ENCODE data around the gene TAGLN.

Gene TAGLN

DNA sequence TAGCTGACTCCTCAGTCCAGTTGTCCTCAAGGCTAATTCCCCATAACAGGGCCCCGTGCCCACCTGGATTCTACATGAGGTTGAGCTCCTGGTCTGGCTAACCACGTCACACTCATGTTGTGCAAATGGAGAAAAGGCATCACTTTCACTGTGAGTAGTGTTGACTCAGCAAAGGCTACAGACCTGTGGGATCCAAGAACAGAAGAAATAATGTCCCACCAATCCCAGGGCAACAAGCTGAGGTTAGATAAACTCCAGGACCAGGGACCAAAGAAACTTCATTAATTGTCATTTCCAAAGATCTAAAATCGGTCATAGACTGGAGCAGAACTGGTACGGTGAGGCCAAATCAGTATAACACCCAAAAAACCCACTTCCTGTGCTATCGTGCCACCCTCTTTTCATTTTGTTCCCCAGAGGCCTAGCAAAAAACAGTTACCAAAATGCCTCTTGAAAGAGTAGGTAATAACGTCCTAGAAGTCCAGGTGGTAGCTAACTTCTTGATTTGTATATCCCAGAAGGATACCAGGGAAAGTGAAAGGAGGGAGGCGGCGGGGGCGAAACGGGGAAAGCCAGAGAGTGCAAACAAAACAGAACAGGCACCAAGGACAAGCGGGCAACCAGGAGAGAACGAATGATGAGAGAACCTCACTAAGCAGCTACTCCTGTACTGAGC is 31.3 kb downstream of the TAGLN start:
- DNase-seq (ENCODE audit: low read depth, low spot score), result no peak

- DNase-seq (ENCODE audit: low read depth, low spot score), result no peak
Measured at GRCh38 chr11:117230999-117231841, 32.0 kb downstream of the TAGLN start.

- DNase-seq (ENCODE audit: low read depth, low spot score), result no peak
Measured at GRCh38 chr11:117231842-117232091, 32.6 kb downstream of the TAGLN start, which contains the start of gene PCSK7. PCSK7 (minus strand) TSS chr11:117232073; CDS start chr11:117229844, 2,229 bp downstream.

DNA sequence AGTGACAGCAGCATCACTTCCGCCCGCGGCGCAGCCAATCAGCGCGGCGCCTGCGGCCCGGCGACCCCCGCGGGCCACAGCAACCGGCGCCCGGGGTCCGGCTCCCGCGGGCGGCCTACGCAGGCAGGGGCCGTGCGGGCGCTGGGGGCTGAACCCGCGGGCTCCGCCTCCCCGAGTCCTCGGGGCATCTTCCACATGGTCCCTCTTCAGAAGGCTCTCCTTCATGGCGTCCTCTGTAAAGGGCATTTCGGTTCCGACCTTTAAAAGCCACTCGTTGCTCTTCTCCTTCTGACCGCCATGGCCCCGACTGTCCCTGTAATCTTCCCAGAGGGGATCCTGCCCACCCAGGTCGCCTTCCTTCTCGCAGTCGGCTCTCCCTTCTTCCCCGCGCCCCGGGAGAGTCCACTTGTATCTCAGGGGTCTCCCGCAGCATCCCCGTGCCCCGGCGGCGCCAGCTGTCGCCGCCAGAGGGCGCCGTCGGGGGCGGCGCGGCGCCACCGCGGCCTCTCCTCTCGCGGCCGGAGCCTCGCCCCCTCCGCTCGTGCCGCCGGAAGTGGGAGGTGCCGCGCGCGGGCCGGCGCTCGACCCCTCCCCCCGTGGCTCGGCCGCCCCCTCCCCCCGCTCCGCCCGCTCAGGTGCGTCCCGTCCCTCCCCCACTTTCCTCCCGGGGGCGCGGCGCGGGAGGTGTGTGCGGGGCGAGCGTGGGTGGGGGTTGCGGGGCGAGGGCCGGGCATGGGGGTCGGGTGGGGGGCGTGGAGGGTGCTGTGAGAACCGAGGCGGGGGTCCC is 33.1 kb downstream of the TAGLN start, which contains the start of gene RNF214:
Gene RNF214 (plus strand): TSS at position 580 of the 787 bp plus-strand sequence. CDS start 1,602 bp downstream, outside the sequence.
- peak; percentile 94 for DNase-seq (ENCODE audit: low read depth, low spot score)

- DNase-seq (ENCODE audit: low read depth, low spot score), result peak; percentile 33
Measured at GRCh38 chr11:117232911-117233409, 33.8 kb downstream of the TAGLN start.

DNA sequence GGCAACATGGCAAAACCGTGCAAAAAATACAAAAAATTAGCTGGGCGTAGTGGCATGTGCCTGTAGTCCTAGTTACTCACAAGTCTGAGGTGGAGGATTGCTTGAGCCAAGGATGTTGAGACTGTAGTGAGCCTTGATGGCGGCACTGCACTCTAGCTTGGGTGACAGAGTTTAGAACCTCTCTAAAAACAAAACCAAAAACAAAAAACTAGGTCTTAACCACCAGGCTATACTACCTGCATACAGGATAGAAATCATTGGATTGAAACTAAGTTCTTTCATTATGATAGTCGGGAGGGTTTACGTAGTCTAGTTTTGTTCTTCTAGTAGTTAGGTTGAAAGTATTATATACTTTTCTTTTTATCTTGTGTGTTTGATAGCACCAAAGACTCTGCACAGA is 39.1 kb downstream of the TAGLN start:
- no peak for DNase-seq (ENCODE audit: low read depth, low spot score)

- peak; percentile 88 for DNase-seq (ENCODE audit: low read depth, low spot score)
Measured at GRCh38 chr11:117239295-117239694, 40.1 kb downstream of the TAGLN start.

DNA sequence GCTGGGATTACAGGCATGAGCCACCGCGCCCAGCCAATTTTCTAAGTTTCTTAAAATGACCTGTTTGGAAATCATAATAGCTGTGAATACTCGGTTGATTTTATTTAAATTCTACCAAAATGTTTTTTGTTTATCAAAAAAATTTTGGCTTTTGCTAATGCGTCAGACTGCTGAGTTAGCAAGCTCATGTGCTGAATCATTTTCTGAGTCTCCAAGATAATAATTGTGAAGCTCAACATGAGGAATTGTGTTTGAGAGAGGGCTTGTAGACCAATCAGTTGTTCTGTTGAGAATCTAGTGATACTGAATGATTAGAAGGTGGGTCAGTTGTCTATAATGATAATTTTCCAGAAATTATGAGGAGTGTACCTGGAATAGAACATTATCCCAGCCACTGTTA is 49.2 kb downstream of the TAGLN start:
- no peak for DNase-seq (ENCODE audit: low read depth, low spot score)

GRCh38 chr11:117249571-117249970 is 50.4 kb downstream of the TAGLN start:
- no peak for DNase-seq (ENCODE audit: low read depth, low spot score)

- no peak for DNase-seq (ENCODE audit: low read depth, low spot score)
Measured at GRCh38 chr11:117251506-117251905, 52.3 kb downstream of the TAGLN start.

- DNase-seq (ENCODE audit: low read depth, low spot score), result no peak
Measured at GRCh38 chr11:117255966-117256365, 56.8 kb downstream of the TAGLN start.

DNA sequence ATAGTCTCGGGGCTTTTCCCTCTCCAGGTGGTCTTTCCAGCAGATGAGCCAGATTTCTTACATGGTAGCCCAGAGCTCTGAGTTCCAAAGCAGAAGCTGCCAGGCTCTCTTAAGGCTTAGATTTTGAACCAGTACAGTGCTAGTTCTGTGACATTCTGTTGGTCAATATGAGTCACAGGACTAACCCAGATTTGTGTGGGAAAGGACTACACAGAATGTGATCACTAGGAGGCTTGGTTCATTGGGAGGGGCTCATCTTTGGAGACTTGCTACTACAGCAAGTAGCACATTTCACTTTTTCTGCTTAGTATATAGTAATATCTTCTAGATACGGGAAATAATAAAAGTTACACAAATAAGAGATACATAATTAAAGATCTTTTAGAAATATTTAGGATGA is 57.4 kb downstream of the TAGLN start:
- peak; percentile 19 for DNase-seq (ENCODE audit: low read depth, low spot score)
